ENCODE results near the gene VCX3A.

DNA sequence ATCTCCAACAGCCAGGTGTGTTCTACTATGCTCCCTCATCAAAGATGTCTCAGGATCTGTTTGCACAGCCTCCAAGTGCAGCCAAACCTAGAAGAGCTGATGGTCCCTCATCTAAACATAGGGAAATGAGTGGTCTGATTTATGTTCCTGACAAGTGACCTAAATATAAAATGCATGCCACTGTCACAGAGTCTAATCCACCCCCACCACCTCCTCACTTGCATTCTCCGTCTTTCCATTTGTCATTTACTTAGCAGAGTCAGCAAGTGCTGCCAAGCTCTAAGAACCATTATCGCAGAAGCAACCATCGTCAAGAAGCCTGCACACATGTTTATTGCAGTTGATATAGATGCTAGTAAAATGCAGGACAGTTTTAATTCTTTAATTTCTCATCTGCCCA is 33.1 kb upstream of the VCX3A start:
- TF ChIP-seq, protein P1, sequence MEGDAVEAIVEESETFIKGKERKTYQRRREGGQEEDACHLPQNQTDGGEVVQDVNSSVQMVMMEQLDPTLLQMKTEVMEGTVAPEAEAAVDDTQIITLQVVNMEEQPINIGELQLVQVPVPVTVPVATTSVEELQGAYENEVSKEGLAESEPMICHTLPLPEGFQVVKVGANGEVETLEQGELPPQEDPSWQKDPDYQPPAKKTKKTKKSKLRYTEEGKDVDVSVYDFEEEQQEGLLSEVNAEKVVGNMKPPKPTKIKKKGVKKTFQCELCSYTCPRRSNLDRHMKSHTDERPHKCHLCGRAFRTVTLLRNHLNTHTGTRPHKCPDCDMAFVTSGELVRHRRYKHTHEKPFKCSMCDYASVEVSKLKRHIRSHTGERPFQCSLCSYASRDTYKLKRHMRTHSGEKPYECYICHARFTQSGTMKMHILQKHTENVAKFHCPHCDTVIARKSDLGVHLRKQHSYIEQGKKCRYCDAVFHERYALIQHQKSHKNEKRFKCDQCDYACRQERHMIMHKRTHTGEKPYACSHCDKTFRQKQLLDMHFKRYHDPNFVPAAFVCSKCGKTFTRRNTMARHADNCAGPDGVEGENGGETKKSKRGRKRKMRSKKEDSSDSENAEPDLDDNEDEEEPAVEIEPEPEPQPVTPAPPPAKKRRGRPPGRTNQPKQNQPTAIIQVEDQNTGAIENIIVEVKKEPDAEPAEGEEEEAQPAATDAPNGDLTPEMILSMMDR (IDR thresholded peaks at IDR 0.05): no peak
- TF ChIP-seq POLR2A (IDR thresholded peaks at IDR 0.05): no peak
